ENCODE results near the gene DPYSL5. TPM values are rescaled to one million over a fixed set of nuclear protein-coding genes. Genes with fewer than 3 reads are reported as not detected.

Gene DPYSL5
- total RNA-seq, 6 experiments from 2014 or later = not detected

- WGBS (ENCODE audit: insufficient coverage, low coverage, low lambda C conversion rate, missing lambda C conversion rate) = 39% methylated on average over 2 of the region's 2 CpGs
- intact Hi-C loops (cut with DNase I) = no loop called here
- ATAC-seq = no peak
- no peak for TF ChIP-seq POLR2A (IDR thresholded peaks at IDR 0.05)
- TF ChIP-seq, protein P1, sequence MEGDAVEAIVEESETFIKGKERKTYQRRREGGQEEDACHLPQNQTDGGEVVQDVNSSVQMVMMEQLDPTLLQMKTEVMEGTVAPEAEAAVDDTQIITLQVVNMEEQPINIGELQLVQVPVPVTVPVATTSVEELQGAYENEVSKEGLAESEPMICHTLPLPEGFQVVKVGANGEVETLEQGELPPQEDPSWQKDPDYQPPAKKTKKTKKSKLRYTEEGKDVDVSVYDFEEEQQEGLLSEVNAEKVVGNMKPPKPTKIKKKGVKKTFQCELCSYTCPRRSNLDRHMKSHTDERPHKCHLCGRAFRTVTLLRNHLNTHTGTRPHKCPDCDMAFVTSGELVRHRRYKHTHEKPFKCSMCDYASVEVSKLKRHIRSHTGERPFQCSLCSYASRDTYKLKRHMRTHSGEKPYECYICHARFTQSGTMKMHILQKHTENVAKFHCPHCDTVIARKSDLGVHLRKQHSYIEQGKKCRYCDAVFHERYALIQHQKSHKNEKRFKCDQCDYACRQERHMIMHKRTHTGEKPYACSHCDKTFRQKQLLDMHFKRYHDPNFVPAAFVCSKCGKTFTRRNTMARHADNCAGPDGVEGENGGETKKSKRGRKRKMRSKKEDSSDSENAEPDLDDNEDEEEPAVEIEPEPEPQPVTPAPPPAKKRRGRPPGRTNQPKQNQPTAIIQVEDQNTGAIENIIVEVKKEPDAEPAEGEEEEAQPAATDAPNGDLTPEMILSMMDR (IDR thresholded peaks at IDR 0.05) = no peak
- DNase-seq = no peak
- Histone ChIP-seq H3K36me3 (no peaks in the 10 kb centered on the region), H3K4me3 (no peak overlapping the region), H3K27me3 (peaks cover 0 to 9% of the 10 kb centered on the region in 2 donors), H3K9me3 (no peaks in the 10 kb centered on the region), H3K4me1 (no peaks in the 10 kb centered on the region), H3K27ac (no peak overlapping the region)
Measured at GRCh38 chr2:26874514-26874913, 26.6 kb downstream of the DPYSL5 start.

GRCh38 chr2:26875065-26875634 is 27.2 kb downstream of the DPYSL5 start:
- intact Hi-C loops (cut with DNase I) = no loop called here
- Histone ChIP-seq H3K4me1 (no peaks in the 10 kb centered on the region), H3K27ac (no peak overlapping the region), H3K27me3 (peaks cover 0 to 3% of the 10 kb centered on the region in 2 donors), H3K9me3 (no peaks in the 10 kb centered on the region), H3K36me3 (no peaks in the 10 kb centered on the region), H3K4me3 (no peak overlapping the region)
- ATAC-seq (no peak), DNase-seq (no peak)
- WGBS (ENCODE audit: insufficient coverage, low coverage, low lambda C conversion rate, missing lambda C conversion rate) = 69% methylated on average over 3 of the region's 4 CpGs
- TF ChIP-seq, protein P1 (IDR thresholded peaks at IDR 0.05) = no peak
- no peak for TF ChIP-seq POLR2A (IDR thresholded peaks at IDR 0.05)

GRCh38 chr2:26875808-26876207 is 27.9 kb downstream of the DPYSL5 start:
- H3K4me3 ChIP-seq = no peak overlapping the region
- 80% methylated on average over 3 of the region's 3 CpGs for WGBS (ENCODE audit: insufficient coverage, low coverage, low lambda C conversion rate, missing lambda C conversion rate)

DNA sequence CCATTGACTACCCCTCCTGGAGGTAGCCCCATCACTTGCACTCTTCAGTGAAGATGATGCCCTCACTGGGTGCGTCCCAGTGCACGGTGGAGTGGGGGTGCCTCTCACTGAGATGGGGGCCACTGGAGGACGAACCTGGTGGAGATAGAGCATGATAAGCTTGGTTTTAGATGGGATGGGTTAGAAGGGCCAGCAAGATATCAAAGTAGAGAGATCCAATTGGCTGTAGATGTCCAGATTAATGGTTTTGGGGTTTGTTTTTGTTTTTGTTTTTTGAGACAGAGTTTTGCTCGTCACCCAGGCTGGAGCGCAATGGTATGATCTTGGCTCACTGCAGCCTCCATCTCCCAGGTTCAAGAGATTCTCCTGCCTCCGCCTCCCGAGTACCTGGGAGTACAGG is 28.3 kb downstream of the DPYSL5 start:
- no peaks in the 10 kb centered on the region for H3K4me1 ChIP-seq
- 83% methylated on average over 5 of the region's 7 CpGs for WGBS (ENCODE audit: insufficient coverage, low coverage, low lambda C conversion rate, missing lambda C conversion rate)
- H3K9me3 ChIP-seq = no peaks in the 10 kb centered on the region
- TF ChIP-seq, protein P1 (IDR thresholded peaks at IDR 0.05) = no peak
- no peak for TF ChIP-seq POLR2A (IDR thresholded peaks at IDR 0.05)
- H3K36me3 ChIP-seq = no peaks in the 10 kb centered on the region
- H3K27ac ChIP-seq = no peak overlapping the region
- ATAC-seq (no peak), DNase-seq (no peak)
- no peak overlapping the region for H3K4me3 ChIP-seq
- intact Hi-C loops (cut with DNase I) = no loop called here
- H3K27me3 ChIP-seq = no peaks in the 10 kb centered on the region

More at GRCh38 chr2:26875808-26876207, 27.9 kb downstream of the DPYSL5 start:
- TF ChIP-seq, protein P1 (IDR thresholded peaks at IDR 0.05) = no peak
- TF ChIP-seq POLR2A (IDR thresholded peaks at IDR 0.05) = no peak
- no peaks in the 10 kb centered on the region for H3K4me1 ChIP-seq
- intact Hi-C loops (cut with DNase I) = no loop called here
- no peaks in the 10 kb centered on the region for H3K36me3 ChIP-seq
- no peak for ATAC-seq
- H3K27ac ChIP-seq = no peak overlapping the region
- no peaks in the 10 kb centered on the region for H3K27me3 ChIP-seq
- no peak for DNase-seq
- no peaks in the 10 kb centered on the region for H3K9me3 ChIP-seq

- DNase-seq = no peak
- Histone ChIP-seq H3K9me3 (no peaks in the 10 kb centered on the region), H3K36me3 (no peaks in the 10 kb centered on the region), H3K4me1 (no peaks in the 10 kb centered on the region), H3K27me3 (no peaks in the 10 kb centered on the region), H3K4me3 (no peak overlapping the region), H3K27ac (no peak overlapping the region)
- intact Hi-C loops (cut with DNase I) = no loop called here
- ATAC-seq = no peak
- 84% methylated on average over 2 of the region's 2 CpGs for WGBS (ENCODE audit: insufficient coverage, low coverage, low lambda C conversion rate, missing lambda C conversion rate)
- TF ChIP-seq, protein P1 (IDR thresholded peaks at IDR 0.05) = no peak
- TF ChIP-seq POLR2A (IDR thresholded peaks at IDR 0.05) = no peak
Measured at GRCh38 chr2:26877276-26877675, 29.3 kb downstream of the DPYSL5 start.

All from right lobe of liver (tissue), 6 donors.